ENCODE results near the gene PARP4.
"Not testable (repeated sequence)": the region's sequence is repeated elsewhere in the genome, so short reads cannot be mapped to it uniquely, and the experiment has no call there.

Gene PARP4

GRCh38 chr13:24505756-24506155 lies 6.8 kb downstream of the PARP4 start:
- DNase-seq (ENCODE audit: low spot score) = no peak

- no peak for DNase-seq (ENCODE audit: low spot score)
Measured at GRCh38 chr13:24505256-24505655, 7.3 kb downstream of the PARP4 start.

- DNase-seq (ENCODE audit: low spot score) = no peak
Measured at GRCh38 chr13:24503379-24503696, 9.2 kb downstream of the PARP4 start.

- no peak for DNase-seq (ENCODE audit: low spot score)
Measured at GRCh38 chr13:24502533-24503378, 9.8 kb downstream of the PARP4 start.

GRCh38 chr13:24500977-24501376 lies 11.6 kb downstream of the PARP4 start:
- DNase-seq (ENCODE audit: low spot score) = no peak

- DNase-seq (ENCODE audit: low spot score) = no peak
Measured at GRCh38 chr13:24497742-24498141, 14.8 kb downstream of the PARP4 start.

- not testable (repeated sequence) for DNase-seq (ENCODE audit: low spot score)
Measured at GRCh38 chr13:24496295-24496694, 16.3 kb downstream of the PARP4 start.

GRCh38 chr13:24495151-24495729 lies 17.3 kb downstream of the PARP4 start:
- no peak for DNase-seq (ENCODE audit: low spot score)

GRCh38 chr13:24493356-24493755 lies 19.2 kb downstream of the PARP4 start:
- DNase-seq (ENCODE audit: low spot score) = no peak

- no peak for DNase-seq (ENCODE audit: low spot score)
Measured at GRCh38 chr13:24491845-24492244, 20.7 kb downstream of the PARP4 start.

- DNase-seq (ENCODE audit: low spot score) = no peak
Measured at GRCh38 chr13:24489721-24490120, 22.9 kb downstream of the PARP4 start.

GRCh38 chr13:24488092-24488491 lies 24.5 kb downstream of the PARP4 start:
- DNase-seq (ENCODE audit: low spot score) = not testable (repeated sequence)

GRCh38 chr13:24486017-24486657 lies 26.4 kb downstream of the PARP4 start:
- not testable (repeated sequence) for DNase-seq (ENCODE audit: low spot score)

GRCh38 chr13:24473686-24474085 lies 38.9 kb downstream of the PARP4 start:
- DNase-seq (ENCODE audit: low spot score) = no peak

GRCh38 chr13:24472129-24472528 lies 40.4 kb downstream of the PARP4 start:
- DNase-seq (ENCODE audit: low spot score) = not testable (repeated sequence)

GRCh38 chr13:24463078-24463477 lies 49.5 kb downstream of the PARP4 start:
- no peak for DNase-seq (ENCODE audit: low spot score)

- DNase-seq (ENCODE audit: low spot score) = no peak
Measured at GRCh38 chr13:24460256-24460655, 52.3 kb downstream of the PARP4 start.

GRCh38 chr13:24459726-24460125 lies 52.9 kb downstream of the PARP4 start:
- no peak for DNase-seq (ENCODE audit: low spot score)

GRCh38 chr13:24459234-24459633 lies 53.3 kb downstream of the PARP4 start:
- DNase-seq (ENCODE audit: low spot score) = no peak

- DNase-seq (ENCODE audit: low spot score) = no peak
Measured at GRCh38 chr13:24458736-24459135, 53.8 kb downstream of the PARP4 start.

- no peak for DNase-seq (ENCODE audit: low spot score)
Measured at GRCh38 chr13:24456396-24456795, 56.2 kb downstream of the PARP4 start.

- no peak for DNase-seq (ENCODE audit: low spot score)
Measured at GRCh38 chr13:24454056-24454455, 58.5 kb downstream of the PARP4 start.

GRCh38 chr13:24452044-24452443 lies 60.5 kb downstream of the PARP4 start:
- no peak for DNase-seq (ENCODE audit: low spot score)
